GM19099 (cell line): ENCODE measurements around the gene PGS1.

Experiments used
- POLR2A ChIP-seq: IDR thresholded peaks from 3 replicates; pipeline ENCODE4 v1.6.1; 2011; ENCODE audit warnings: low read depth; ENCODE audit not compliant: insufficient read length; ENCODE audit errors: extremely low read depth

PGS1 gene

GRCh38 chr17:78444392-78444791 is 65.9 kb downstream of the PGS1 start:
- TF ChIP-seq POLR2A = no peak

GRCh38 chr17:78446833-78447232 is 68.4 kb downstream of the PGS1 start:
- no peak for TF ChIP-seq POLR2A

GRCh38 chr17:78448356-78448993 is 70.0 kb downstream of the PGS1 start:
- TF ChIP-seq POLR2A = no peak

GRCh38 chr17:78449983-78450595 is 71.6 kb downstream of the PGS1 start:
- no peak for TF ChIP-seq POLR2A

GRCh38 chr17:78450696-78451345 is 72.4 kb downstream of the PGS1 start:
- no peak for TF ChIP-seq POLR2A

GRCh38 chr17:78451753-78452152 is 73.3 kb downstream of the PGS1 start:
- no peak for TF ChIP-seq POLR2A

GRCh38 chr17:78454346-78454745 is 75.9 kb downstream of the PGS1 start:
- TF ChIP-seq POLR2A = no peak

- no peak for TF ChIP-seq POLR2A
These were observed 79.6 kb downstream of the PGS1 start for GRCh38 chr17:78458091-78458490.

- no peak for TF ChIP-seq POLR2A
These were observed 80.4 kb downstream of the PGS1 start for GRCh38 chr17:78458736-78459335.

GRCh38 chr17:78459696-78460095 is 81.2 kb downstream of the PGS1 start:
- TF ChIP-seq POLR2A = no peak

GRCh38 chr17:78460176-78460675 is 81.8 kb downstream of the PGS1 start:
- TF ChIP-seq POLR2A = no peak

- no peak for TF ChIP-seq POLR2A
These were observed 82.7 kb downstream of the PGS1 start for GRCh38 chr17:78460951-78461798.

- TF ChIP-seq POLR2A = no peak
These were observed 83.3 kb downstream of the PGS1 start for GRCh38 chr17:78461799-78462053.

- TF ChIP-seq POLR2A = no peak
These were observed 83.7 kb downstream of the PGS1 start for GRCh38 chr17:78462148-78462547.
